HCT116 (cell line): ENCODE measurements around the gene CFAP61. TPM values are rescaled to one million over a fixed set of nuclear protein-coding genes. Genes with fewer than 3 reads are reported as not detected.

Source experiments
- ATAC-seq: fragments of 200-7000 bp; cut with Tn5 transposase; 2 replicates; pipeline ENCODE4 v1.9.1; 2020; ENCODE audit warnings: mild to moderate bottlenecking, moderate library complexity
- BruUV-seq: library from RNA; stranded (reverse); fragments of 400-500 nt; replicated peaks from 2 replicates; lab custom pipeline; 2021; lab: Mats Ljungman, UMichigan
- CTCF ChIA-PET: fragments of 300-600 bp; sonication (Branson Sonifier 250); formaldehyde crosslinking; loops from one replicate; lab custom pipeline; 2021; ENCODE audit warnings: antibody characterized with exemption; lab: Charles Lee
- POLR2A ChIA-PET: fragments of 300-600, 350-600 bp; sonication (Branson Sonifier 250); formaldehyde crosslinking; loops from one replicate; lab custom pipeline; 2021; ENCODE audit warnings: antibody characterized with exemption; lab: Charles Lee
- RAD21 ChIA-PET, 2 experiments: fragments of 300-600 bp; sonication (Branson Sonifier 250); formaldehyde crosslinking; loops; one replicate each; lab custom pipeline; 2023; ENCODE audit warnings: low total read pairs in 2 of 2; ENCODE audit not compliant: uncharacterized antibody in 2 of 2, unreplicated experiment in 2 of 2, low non-redundant PET in 1 of 2; lab: Charles Lee
- DNase-seq: peaks from one replicate; pipeline ENCODE4 v3.0.0-alpha.2; 2010; ENCODE audit warnings: low read depth, low spot score
- H2AFZ ChIP-seq: fragments of 200-600 bp; shearing (Covaris generic), sonication (generic); 2 replicates; pipeline ENCODE4 v1.6.1; 2017; ENCODE audit warnings: low read depth, mixed run types, mixed read lengths, antibody characterized with exemption, low read length; ENCODE audit not compliant: poor library complexity, severe bottlenecking
- H3K27ac ChIP-seq: 2 replicates; pipeline ENCODE4 v1.5.1; 2012; ENCODE audit warnings: low read depth, low read length
- H3K27me3 ChIP-seq: fragments of 200-600 bp; sonication (generic); 2 replicates; pipeline ENCODE4 v1.6.1; 2016; ENCODE audit warnings: mixed run types, low read length, mixed read lengths; ENCODE audit not compliant: insufficient read depth
- H3K36me3 ChIP-seq, 2 experiments: fragments of 200-500 bp in 1 of 2; fragments of 200-600 bp in 1 of 2; sonication (Bioruptor generic) in 1 of 2; sonication (generic) in 1 of 2; 2 replicates each; pipeline versions ENCODE4 v1.5.1 to v1.6.1; 2014 to 2016; ENCODE audit warnings: low read length in 2 of 2, inconsistent platforms in 1 of 2, mixed read lengths in 1 of 2, mixed run types in 1 of 2; ENCODE audit not compliant: insufficient read depth in 2 of 2, control insufficient read depth in 1 of 2
- H3K4me1 ChIP-seq, 2 experiments: fragments of 200-600 bp in 1 of 2; sonication (generic) in 1 of 2; 2 replicates each; pipeline versions ENCODE4 v1.5.1 to v1.6.1; 2012 to 2017; ENCODE audit warnings: low read length in 2 of 2, inconsistent platforms in 1 of 2, mild to moderate bottlenecking in 1 of 2, mixed read lengths in 1 of 2, mixed run types in 1 of 2, moderate library complexity in 1 of 2; ENCODE audit not compliant: insufficient read depth in 2 of 2, control insufficient read depth in 1 of 2
- H3K4me2 ChIP-seq: fragments of 200-600 bp; sonication (generic); 2 replicates; pipeline ENCODE4 v1.6.1; 2017; ENCODE audit warnings: mixed run types, low read length, mixed read lengths
- H3K4me3 ChIP-seq, 2 experiments: fragments of 200-600 bp in 1 of 2; sonication (generic) in 1 of 2; replicated peaks in 1 of 2; 2 replicates each; pipeline ENCODE4 v1.5.1; 2011 to 2016; ENCODE audit warnings: low read length in 2 of 2, control low read depth in 1 of 2, low read depth in 1 of 2, mild to moderate bottlenecking in 1 of 2, mixed read lengths in 1 of 2, mixed run types in 1 of 2
- H3K79me2 ChIP-seq: fragments of 200-600 bp; sonication (generic); 2 replicates; pipeline ENCODE4 v1.6.1; 2017; ENCODE audit warnings: mild to moderate bottlenecking, mixed run types, low read length, moderate library complexity, mixed read lengths; ENCODE audit not compliant: insufficient read depth
- H3K9ac ChIP-seq: fragments of 200-600 bp; sonication (generic); 2 replicates; pipeline ENCODE4 v1.6.1; 2016; ENCODE audit warnings: low read length, mixed read lengths
- H3K9me2 ChIP-seq: fragments of 200-600 bp; sonication (generic), shearing (Covaris generic); 2 replicates; pipeline ENCODE4 v1.6.1; 2017; ENCODE audit warnings: mixed run types, mild to moderate bottlenecking, moderate library complexity; ENCODE audit not compliant: insufficient read depth
- H3K9me3 ChIP-seq, 2 experiments: fragments of 200-500 bp in 1 of 2; fragments of 200-600 bp in 1 of 2; sonication (Bioruptor generic) in 1 of 2; sonication (generic) in 1 of 2; 2 replicates each; pipeline ENCODE4 v1.6.1; 2014 to 2017; ENCODE audit warnings: low read length in 2 of 2, mixed read lengths in 2 of 2, inconsistent platforms in 1 of 2, low read depth in 1 of 2, mild to moderate bottlenecking in 1 of 2, mixed run types in 1 of 2, moderate library complexity in 1 of 2; ENCODE audit not compliant: control insufficient read depth in 1 of 2, insufficient read depth in 1 of 2
- H4K20me1 ChIP-seq: fragments of 200-600 bp; sonication (generic), shearing (Covaris generic); 2 replicates; pipeline ENCODE4 v1.6.1; 2017; ENCODE audit warnings: mixed run types, mild to moderate bottlenecking, moderate library complexity; ENCODE audit not compliant: insufficient read depth
- CBX3 ChIP-seq: IDR thresholded peaks from 2 replicates; pipeline ENCODE4 v1.6.1; 2012; ENCODE audit warnings: low read depth
- CEBPB ChIP-seq: IDR thresholded peaks from 2 replicates; pipeline ENCODE4 v1.6.1; 2012; ENCODE audit warnings: low read depth
- EGR1 ChIP-seq: IDR thresholded peaks from 2 replicates; pipeline ENCODE4 v1.6.1; 2012; ENCODE audit warnings: low read depth
- ELF1 ChIP-seq: IDR thresholded peaks from 2 replicates; pipeline ENCODE4 v1.6.1; 2012; ENCODE audit warnings: low read depth, borderline replicate concordance
- EZH2 ChIP-seq: fragments of 200-600 bp; sonication (generic); IDR thresholded peaks from 2 replicates; pipeline ENCODE4 v1.6.1; 2017; ENCODE audit warnings: antibody characterized with exemption, mixed run types
- EZH2phosphoT487 ChIP-seq: fragments of 200-600 bp; IDR thresholded peaks from 2 replicates; pipeline ENCODE4 v1.6.1; 2018; ENCODE audit warnings: antibody characterized with exemption, borderline replicate concordance
- FOSL1 ChIP-seq: IDR thresholded peaks from 2 replicates; pipeline ENCODE4 v1.6.1; 2012; ENCODE audit warnings: low read depth
- JUND ChIP-seq: IDR thresholded peaks from 2 replicates; pipeline ENCODE4 v1.6.1; 2012
- POLR2AphosphoS5 ChIP-seq: IDR thresholded peaks from 2 replicates; pipeline ENCODE4 v1.6.1; 2011; ENCODE audit warnings: mild to moderate bottlenecking, low read depth, low read length, moderate library complexity
- SRF ChIP-seq: IDR thresholded peaks from 2 replicates; pipeline ENCODE4 v1.6.1; 2012; ENCODE audit warnings: low read depth
- TCF7L2 ChIP-seq: IDR thresholded peaks from 2 replicates; pipeline ENCODE4 v1.7.0; 2011; ENCODE audit warnings: borderline replicate concordance, inconsistent platforms; ENCODE audit not compliant: insufficient read depth, insufficient read length; ENCODE audit errors: extremely low read depth
- YY1 ChIP-seq: IDR thresholded peaks from 2 replicates; pipeline ENCODE4 v1.6.1; 2011; ENCODE audit warnings: low read length, low read depth, moderate library complexity, mild to moderate bottlenecking; ENCODE audit not compliant: insufficient replicate concordance; ENCODE audit errors: extremely low read depth
- ZNF274 ChIP-seq: fragments of 200-500 bp; sonication (Bioruptor generic); IDR thresholded peaks from 2 replicates; pipeline ENCODE4 v1.6.1; 2014; ENCODE audit warnings: mild to moderate bottlenecking, low read depth, low read length, inconsistent platforms
- intact Hi-C: fragments of 100-400 bp; cut with micrococcal nuclease; formaldehyde crosslinking; loops from 2 replicates; pipeline ENCODE4 v1.10.0; 2022
- total RNA-seq: library from RNA; stranded (reverse); gene quantifications from one replicate; pipeline ENCODE4 v1.2.1, GENCODE V29; 2021; ENCODE audit not compliant: unreplicated experiment
- TF ChIP-seq, protein P1 (sequence below): IDR thresholded peaks from 2 replicates; pipeline ENCODE4 v1.6.1; 2012; ENCODE audit warnings: low read depth
- TF ChIP-seq, protein P2 (sequence below): IDR thresholded peaks from 2 replicates; pipeline ENCODE4 v1.6.1; 2012
- TF ChIP-seq, protein P3 (sequence below): IDR thresholded peaks from 2 replicates; pipeline ENCODE4 v1.6.1; 2011; ENCODE audit warnings: mild to moderate bottlenecking, low read length, moderate library complexity; ENCODE audit not compliant: insufficient replicate concordance; ENCODE audit errors: extremely low read depth
- TF ChIP-seq, protein P4 (sequence below), 3 experiments: fragments of 200-600 bp in 1 of 3; sonication (generic) in 1 of 3; IDR thresholded peaks in 2 of 3; conservative IDR thresholded peaks in 1 of 3; 2 replicates each; pipeline ENCODE4 v1.5.1; 2012 to 2017; ENCODE audit warnings: low read depth in 2 of 3, low read length in 2 of 3, antibody characterized with exemption in 1 of 3, borderline replicate concordance in 1 of 3, control low read depth in 1 of 3, mild to moderate bottlenecking in 1 of 3, mixed read lengths in 1 of 3, mixed run types in 1 of 3, moderate library complexity in 1 of 3; ENCODE audit not compliant: insufficient read depth in 1 of 3

Gene CFAP61
- total RNA-seq, 1 experiment from 2014 or later, result 1.7 TPM

DNA sequence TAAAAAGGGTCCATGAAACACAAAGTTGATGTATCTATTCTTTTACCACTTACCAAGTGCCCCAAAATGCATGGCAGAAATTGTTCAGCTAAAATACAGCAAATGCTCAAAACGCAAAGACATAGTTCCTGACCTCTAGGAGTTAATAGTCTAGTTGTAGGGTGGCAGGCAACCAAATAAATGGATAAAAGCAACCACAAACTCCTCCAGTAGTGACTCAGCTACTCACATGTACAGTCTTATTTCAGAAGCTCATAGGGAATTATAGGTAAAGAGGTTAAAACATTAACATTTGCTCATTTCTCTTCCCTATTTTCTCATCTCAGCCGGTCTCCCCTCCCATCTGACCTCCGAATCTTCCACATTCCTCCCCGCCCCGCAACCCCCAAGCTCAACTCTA lies 171.6 kb downstream of the CFAP61 start:
- no peak for DNase-seq
- Histone ChIP-seq H3K27me3 (peaks cover 42% of the 10 kb centered on the region), H3K4me1 (no peaks in the 10 kb centered on the region), H3K79me2 (no peaks in the 10 kb centered on the region), H3K36me3 (no peaks in the 10 kb centered on the region)
- no peak for ATAC-seq
- TF ChIP-seq FOSL1 (no peak), TCF7L2 (no peak), ELF1 (no peak), EGR1 (no peak), EZH2 (no peak), CEBPB (no peak), EZH2phosphoT487 (no peak), YY1 (no peak), POLR2AphosphoS5 (no peak), JUND (no peak), SRF (no peak), ZNF274 (no peak), CBX3 (no peak)
- TF ChIP-seq, protein P1, sequence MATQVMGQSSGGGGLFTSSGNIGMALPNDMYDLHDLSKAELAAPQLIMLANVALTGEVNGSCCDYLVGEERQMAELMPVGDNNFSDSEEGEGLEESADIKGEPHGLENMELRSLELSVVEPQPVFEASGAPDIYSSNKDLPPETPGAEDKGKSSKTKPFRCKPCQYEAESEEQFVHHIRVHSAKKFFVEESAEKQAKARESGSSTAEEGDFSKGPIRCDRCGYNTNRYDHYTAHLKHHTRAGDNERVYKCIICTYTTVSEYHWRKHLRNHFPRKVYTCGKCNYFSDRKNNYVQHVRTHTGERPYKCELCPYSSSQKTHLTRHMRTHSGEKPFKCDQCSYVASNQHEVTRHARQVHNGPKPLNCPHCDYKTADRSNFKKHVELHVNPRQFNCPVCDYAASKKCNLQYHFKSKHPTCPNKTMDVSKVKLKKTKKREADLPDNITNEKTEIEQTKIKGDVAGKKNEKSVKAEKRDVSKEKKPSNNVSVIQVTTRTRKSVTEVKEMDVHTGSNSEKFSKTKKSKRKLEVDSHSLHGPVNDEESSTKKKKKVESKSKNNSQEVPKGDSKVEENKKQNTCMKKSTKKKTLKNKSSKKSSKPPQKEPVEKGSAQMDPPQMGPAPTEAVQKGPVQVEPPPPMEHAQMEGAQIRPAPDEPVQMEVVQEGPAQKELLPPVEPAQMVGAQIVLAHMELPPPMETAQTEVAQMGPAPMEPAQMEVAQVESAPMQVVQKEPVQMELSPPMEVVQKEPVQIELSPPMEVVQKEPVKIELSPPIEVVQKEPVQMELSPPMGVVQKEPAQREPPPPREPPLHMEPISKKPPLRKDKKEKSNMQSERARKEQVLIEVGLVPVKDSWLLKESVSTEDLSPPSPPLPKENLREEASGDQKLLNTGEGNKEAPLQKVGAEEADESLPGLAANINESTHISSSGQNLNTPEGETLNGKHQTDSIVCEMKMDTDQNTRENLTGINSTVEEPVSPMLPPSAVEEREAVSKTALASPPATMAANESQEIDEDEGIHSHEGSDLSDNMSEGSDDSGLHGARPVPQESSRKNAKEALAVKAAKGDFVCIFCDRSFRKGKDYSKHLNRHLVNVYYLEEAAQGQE, result no peak
- TF ChIP-seq, protein P2, sequence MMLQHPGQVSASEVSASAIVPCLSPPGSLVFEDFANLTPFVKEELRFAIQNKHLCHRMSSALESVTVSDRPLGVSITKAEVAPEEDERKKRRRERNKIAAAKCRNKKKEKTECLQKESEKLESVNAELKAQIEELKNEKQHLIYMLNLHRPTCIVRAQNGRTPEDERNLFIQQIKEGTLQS, result no peak
- TF ChIP-seq, protein P3, sequence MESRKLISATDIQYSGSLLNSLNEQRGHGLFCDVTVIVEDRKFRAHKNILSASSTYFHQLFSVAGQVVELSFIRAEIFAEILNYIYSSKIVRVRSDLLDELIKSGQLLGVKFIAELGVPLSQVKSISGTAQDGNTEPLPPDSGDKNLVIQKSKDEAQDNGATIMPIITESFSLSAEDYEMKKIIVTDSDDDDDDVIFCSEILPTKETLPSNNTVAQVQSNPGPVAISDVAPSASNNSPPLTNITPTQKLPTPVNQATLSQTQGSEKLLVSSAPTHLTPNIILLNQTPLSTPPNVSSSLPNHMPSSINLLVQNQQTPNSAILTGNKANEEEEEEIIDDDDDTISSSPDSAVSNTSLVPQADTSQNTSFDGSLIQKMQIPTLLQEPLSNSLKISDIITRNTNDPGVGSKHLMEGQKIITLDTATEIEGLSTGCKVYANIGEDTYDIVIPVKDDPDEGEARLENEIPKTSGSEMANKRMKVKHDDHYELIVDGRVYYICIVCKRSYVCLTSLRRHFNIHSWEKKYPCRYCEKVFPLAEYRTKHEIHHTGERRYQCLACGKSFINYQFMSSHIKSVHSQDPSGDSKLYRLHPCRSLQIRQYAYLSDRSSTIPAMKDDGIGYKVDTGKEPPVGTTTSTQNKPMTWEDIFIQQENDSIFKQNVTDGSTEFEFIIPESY, result no peak
- TF ChIP-seq, protein P4, sequence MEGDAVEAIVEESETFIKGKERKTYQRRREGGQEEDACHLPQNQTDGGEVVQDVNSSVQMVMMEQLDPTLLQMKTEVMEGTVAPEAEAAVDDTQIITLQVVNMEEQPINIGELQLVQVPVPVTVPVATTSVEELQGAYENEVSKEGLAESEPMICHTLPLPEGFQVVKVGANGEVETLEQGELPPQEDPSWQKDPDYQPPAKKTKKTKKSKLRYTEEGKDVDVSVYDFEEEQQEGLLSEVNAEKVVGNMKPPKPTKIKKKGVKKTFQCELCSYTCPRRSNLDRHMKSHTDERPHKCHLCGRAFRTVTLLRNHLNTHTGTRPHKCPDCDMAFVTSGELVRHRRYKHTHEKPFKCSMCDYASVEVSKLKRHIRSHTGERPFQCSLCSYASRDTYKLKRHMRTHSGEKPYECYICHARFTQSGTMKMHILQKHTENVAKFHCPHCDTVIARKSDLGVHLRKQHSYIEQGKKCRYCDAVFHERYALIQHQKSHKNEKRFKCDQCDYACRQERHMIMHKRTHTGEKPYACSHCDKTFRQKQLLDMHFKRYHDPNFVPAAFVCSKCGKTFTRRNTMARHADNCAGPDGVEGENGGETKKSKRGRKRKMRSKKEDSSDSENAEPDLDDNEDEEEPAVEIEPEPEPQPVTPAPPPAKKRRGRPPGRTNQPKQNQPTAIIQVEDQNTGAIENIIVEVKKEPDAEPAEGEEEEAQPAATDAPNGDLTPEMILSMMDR (IDR thresholded peaks at IDR 0.05 in 2 of 3, conservative IDR thresholded peaks at IDR 0.05 in 1 of 3; ENCODE audit: borderline replicate concordance in 1 of 3, insufficient read depth in 1 of 3, low read depth in 2 of 3, low read length in 2 of 3), result no peak
- TF ChIP-seq, all 23 proteins: peak for 0
- H4K20me1 ChIP-seq, result no peaks in the 10 kb centered on the region
- H3K4me3 ChIP-seq, result no peak overlapping the region
- 0 out of 4 replicates have a peak, but pooled peaks cover 0 to 4% of the 10 kb centered on the region in 2 experiments for H3K9me3 ChIP-seq
- BruUV-seq, result no TSS peak
- no peak overlapping the region for H3K9ac ChIP-seq
- CTCF ChIA-PET, result interaction anchor here (1.6 kb wide), 1 partner anchor 13 kb away, joined by 4 read pairs; no protein-coding TSS in a partner anchor
- no peaks in the 10 kb centered on the region for H3K9me2 ChIP-seq
- no peak overlapping the region for H3K27ac ChIP-seq
- intact Hi-C loops, result no loop called here
- RAD21 ChIA-PET, result no interaction called here
- no peak overlapping the region for H3K4me2 ChIP-seq
- POLR2A ChIA-PET, result no interaction called here
- no peak overlapping the region for H2AFZ ChIP-seq
